Spinal cord (tissue), 10 donors: ENCODE data around the gene MORN4. TPM values are rescaled to one million over a fixed set of nuclear protein-coding genes. Genes with fewer than 3 reads are reported as not detected.
A peak's percentile ranks its signal among the peaks of the same experiment; 100 is the strongest.
"Not testable (repeated sequence)": the region's sequence is repeated elsewhere in the genome, so short reads cannot be mapped to it uniquely, and the experiment has no call there.

Experiments used
- DNase-seq, 6 donors: peaks; one replicate each; pipeline versions ENCODE4 v3.0.0 to v3.0.0-alpha.2; 2013 to 2015; ENCODE audit warnings: low spot score in 6 of 6, low read depth in 4 of 6
- H3K27ac ChIP-seq: one replicate; pipeline ENCODE4 v1.5.1; 2013; ENCODE audit warnings: low read depth, low read length, control low read depth
- H3K27me3 ChIP-seq: one replicate; pipeline ENCODE4 v1.6.1; 2013; ENCODE audit warnings: low read length; ENCODE audit not compliant: control insufficient read depth, insufficient read depth
- H3K36me3 ChIP-seq: one replicate; pipeline ENCODE4 v1.6.1; 2013; ENCODE audit warnings: low read length; ENCODE audit not compliant: control insufficient read depth, insufficient read depth
- H3K4me1 ChIP-seq: one replicate; pipeline ENCODE4 v1.6.1; 2013; ENCODE audit warnings: low read length; ENCODE audit not compliant: control insufficient read depth, insufficient read depth
- H3K4me3 ChIP-seq: one replicate; pipeline ENCODE4 v1.5.1; 2013; ENCODE audit warnings: low read depth, low read length, control low read depth
- H3K9me3 ChIP-seq: one replicate; pipeline ENCODE4 v1.6.1; 2013; ENCODE audit warnings: low read length; ENCODE audit not compliant: control insufficient read depth, insufficient read depth
- WGBS: methylation state at CpG from one replicate; pipeline ENCODE4 v1.1.5; 2013; ENCODE audit warnings: missing lambda C conversion rate; ENCODE audit not compliant: insufficient coverage; 5-methylcytosine and 5-hydroxymethylcytosine counted together
- polyA plus RNA-seq, 2 donors: library from polyadenylated mRNA; unstranded; fragments of 120-200 nt; gene quantifications; one replicate each; pipeline ENCODE4 v1.2.1, GENCODE V29; 2013; ENCODE audit not compliant: insufficient read length in 2 of 2
- total RNA-seq, 2 donors: library from RNA; depleted of rRNA in 1 of 2; stranded (reverse); fragments of 120-200 nt in 1 of 2; fragments of >200 nt in 1 of 2; gene quantifications; one replicate each; pipeline versions ENCODE4 v1.2.3 to v1.2.4, GENCODE V29; 2013 to 2014
- donor health status: healthy.

Gene MORN4
- total and polyA plus RNA-seq, 4 donors: 19.2 to 45.7 (median 35.9) TPM

GRCh38 chr10:97578171-97578844 is 55.0 kb downstream of the MORN4 start:
- Histone ChIP-seq H3K4me3 (no peak overlapping the region), H3K9me3 (no peaks in the 10 kb centered on the region), H3K36me3 (no peaks in the 10 kb centered on the region), H3K27me3 (no peaks in the 10 kb centered on the region), H3K4me1 (peaks cover 5% of the 10 kb centered on the region), H3K27ac (no peak overlapping the region)
- WGBS: 56% methylated on average over 35 of the region's 40 CpGs
- peak in 1 of 6 donors; percentile 12 for DNase-seq

DNA sequence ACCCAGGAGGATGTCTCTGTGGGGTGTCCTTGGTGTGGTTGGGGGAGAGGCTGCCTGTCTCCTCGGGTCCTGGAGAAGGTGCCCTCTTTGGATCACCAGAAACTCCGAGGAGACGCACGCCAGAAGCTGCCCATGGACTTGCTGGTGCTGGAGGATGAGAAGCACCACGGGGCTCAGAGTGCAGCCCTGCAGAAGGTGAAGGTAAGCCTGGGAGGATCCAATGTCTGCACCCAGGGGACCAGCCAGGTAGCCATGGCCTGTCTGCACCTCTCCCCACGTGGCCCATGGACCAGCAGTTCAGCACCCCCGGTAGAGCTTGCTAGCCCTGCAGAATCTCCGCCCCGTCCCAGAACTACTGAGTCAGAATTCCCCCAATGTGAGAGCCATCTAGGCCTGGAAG is 55.6 kb downstream of the MORN4 start:
- no peak overlapping the region for H3K27ac ChIP-seq
- WGBS: 64% methylated on average over 6 of the region's 9 CpGs
- no peaks in the 10 kb centered on the region for H3K9me3 ChIP-seq
- H3K4me1 ChIP-seq: peaks cover 8% of the 10 kb centered on the region
- H3K27me3 ChIP-seq: no peaks in the 10 kb centered on the region
- DNase-seq: no peak
- peaks cover under 1% of the 10 kb centered on the region for H3K36me3 ChIP-seq
- H3K4me3 ChIP-seq: no peak overlapping the region

DNA sequence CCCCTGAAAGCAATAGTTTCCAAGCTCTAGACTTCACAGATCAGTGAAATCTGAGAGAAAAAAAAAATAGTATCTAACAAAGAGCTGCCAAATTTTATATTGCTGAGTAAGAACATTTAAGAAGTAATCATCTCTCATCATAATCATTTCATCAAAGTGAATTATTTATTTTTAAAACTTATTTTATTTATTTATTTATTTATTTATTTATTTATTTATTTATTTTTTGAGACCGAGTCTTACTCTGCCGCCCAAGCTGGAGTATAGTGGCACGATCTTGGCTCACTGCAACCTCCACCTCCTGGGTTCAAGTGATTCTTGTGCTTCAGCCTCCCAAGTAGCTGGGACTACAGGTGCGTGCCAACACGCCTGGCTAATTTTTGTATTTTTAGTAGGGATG is 56.8 kb downstream of the MORN4 start:
- H3K27me3 ChIP-seq, DNase-seq, H3K9me3 ChIP-seq, H3K4me3 ChIP-seq, H3K36me3 ChIP-seq, H3K27ac ChIP-seq: not testable (repeated sequence)
- 27% methylated on average over 3 of the region's 5 CpGs for WGBS
- peaks cover 20% of the 10 kb centered on the region for H3K4me1 ChIP-seq

GRCh38 chr10:97575127-97575668 is 58.1 kb downstream of the MORN4 start:
- H3K27me3 ChIP-seq: no peaks in the 10 kb centered on the region
- H3K4me1 ChIP-seq: peaks cover 32% of the 10 kb centered on the region
- no peak overlapping the region for H3K27ac ChIP-seq
- peaks cover 15% of the 10 kb centered on the region for H3K36me3 ChIP-seq
- H3K9me3 ChIP-seq: no peaks in the 10 kb centered on the region
- WGBS: 82% methylated on average over 6 of the region's 6 CpGs
- H3K4me3 ChIP-seq: no peak overlapping the region
- DNase-seq: no peak

DNA sequence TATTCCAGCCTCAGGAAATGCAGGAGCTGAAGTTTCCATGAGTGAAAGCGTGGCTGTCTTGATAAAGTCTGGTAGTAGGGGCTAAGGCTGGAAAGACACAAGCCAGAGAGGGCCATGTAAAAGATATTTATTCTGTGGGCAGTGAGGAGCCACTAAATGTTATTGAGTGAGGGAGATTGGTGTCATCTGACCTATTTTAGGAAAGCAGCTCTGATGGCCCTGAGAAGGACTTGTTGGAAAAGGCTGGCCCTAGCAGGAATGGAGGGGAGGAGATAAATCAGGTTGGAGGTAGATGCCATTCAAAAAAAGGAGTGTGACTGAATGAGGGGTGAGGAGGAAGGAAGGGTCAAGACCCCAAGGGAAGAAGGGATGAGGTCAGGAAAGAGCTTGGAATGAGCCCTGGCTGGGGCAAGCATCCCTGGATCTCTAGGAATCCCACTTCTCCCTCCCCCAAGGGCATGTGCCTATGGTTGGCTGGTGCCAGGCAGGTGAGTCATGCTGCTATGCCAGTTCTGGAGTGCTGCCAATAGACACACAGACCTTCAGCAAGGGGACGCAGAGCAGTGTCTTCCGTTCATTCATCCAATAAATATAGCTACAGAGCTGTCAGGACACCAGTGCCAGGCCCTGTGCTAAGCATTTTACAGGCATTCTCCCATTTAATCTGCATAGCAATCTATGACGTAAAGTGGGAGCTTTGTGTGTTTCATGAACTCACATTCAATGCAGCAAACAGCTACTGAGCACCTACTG is 58.8 kb downstream of the MORN4 start:
- H3K4me1 ChIP-seq: peaks cover 32% of the 10 kb centered on the region
- WGBS: 50% methylated on average over 2 of the region's 4 CpGs
- H3K27ac ChIP-seq: no peak overlapping the region

DNA sequence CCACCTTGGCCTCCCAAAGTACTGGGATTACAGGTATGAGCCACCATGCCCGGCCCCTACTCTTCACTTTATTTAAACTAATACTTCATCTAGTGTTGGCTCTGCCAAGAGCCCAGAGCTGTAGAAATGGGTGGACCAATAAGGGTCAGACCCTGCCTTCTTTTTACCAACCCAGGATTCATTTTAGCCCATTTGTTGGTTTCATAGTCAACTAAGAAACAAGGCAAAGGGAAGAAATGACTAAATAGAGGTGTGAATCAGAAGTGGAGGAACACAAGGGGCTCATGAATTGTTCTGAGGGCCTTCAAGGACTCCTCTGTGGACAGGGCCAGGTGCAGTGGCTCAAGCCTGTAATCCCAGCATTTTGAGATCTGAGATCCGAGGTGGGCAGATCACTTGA is 59.6 kb downstream of the MORN4 start:
- DNase-seq: no peak
- H3K4me3 ChIP-seq: no peak overlapping the region
- no peaks in the 10 kb centered on the region for H3K9me3 ChIP-seq
- peaks cover 32% of the 10 kb centered on the region for H3K4me1 ChIP-seq
- peaks cover 24% of the 10 kb centered on the region for H3K36me3 ChIP-seq
- H3K27me3 ChIP-seq: no peaks in the 10 kb centered on the region
- H3K27ac ChIP-seq: no peak overlapping the region
- WGBS: no CpG with 5 or more reads among the region's 2 CpGs

More for the DNA sequence above, 58.8 kb downstream of the MORN4 start:
- Histone ChIP-seq H3K27me3 (no peaks in the 10 kb centered on the region), H3K9me3 (no peaks in the 10 kb centered on the region), H3K4me3 (no peak overlapping the region), H3K36me3 (peaks cover 19% of the 10 kb centered on the region)
- peak in 1 of 6 donors; percentile 26 for DNase-seq

DNA sequence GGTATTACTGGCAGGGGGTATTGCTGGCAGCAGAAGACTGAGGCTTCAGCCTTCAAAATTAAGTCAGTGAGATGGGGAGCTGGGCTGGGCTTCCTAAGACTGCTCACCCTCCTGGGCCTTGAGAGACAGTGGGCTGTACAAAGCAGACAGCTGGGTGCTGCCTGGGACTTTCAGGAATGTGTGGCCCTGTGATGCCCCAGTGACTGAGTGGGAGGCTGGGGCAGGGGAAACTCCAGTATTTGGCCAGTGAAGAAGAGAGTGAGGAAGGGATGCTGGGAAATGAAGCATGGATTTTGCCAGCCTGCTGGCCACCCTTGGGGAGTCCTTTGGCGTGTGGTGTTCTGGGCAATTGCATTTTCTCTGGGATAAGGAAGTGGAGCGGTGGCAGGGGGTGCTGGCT is 60.3 kb downstream of the MORN4 start:
- Histone ChIP-seq H3K36me3 (peaks cover 29% of the 10 kb centered on the region), H3K4me1 (peaks cover 32% of the 10 kb centered on the region), H3K9me3 (no peaks in the 10 kb centered on the region), H3K4me3 (no peak overlapping the region), H3K27me3 (no peaks in the 10 kb centered on the region), H3K27ac (no peak overlapping the region)
- 91% methylated on average over 2 of the region's 2 CpGs for WGBS
- DNase-seq: no peak

GRCh38 chr10:97572214-97572989 is 60.9 kb downstream of the MORN4 start, which contains the start of gene ANKRD2:
TSS of gene ANKRD2 (plus strand) at chr10:97572779. CDS start at chr10:97572789, 10 bp downstream.
- Histone ChIP-seq H3K9me3 (no peaks in the 10 kb centered on the region), H3K27me3 (no peaks in the 10 kb centered on the region), H3K27ac (no peak within 1 kb of the TSS), H3K4me1 (peaks cover 32% of the 10 kb centered on the region), H3K4me3 (no peak within 1 kb of the TSS), H3K36me3 (peaks cover 31% of the 10 kb centered on the region)
- DNase-seq: peak in 2 of 6 donors; percentile 80
- 71% methylated on average over 16 of the region's 16 CpGs for WGBS

GRCh38 chr10:97571622-97572021 is 61.7 kb downstream of the MORN4 start:
- H3K27me3 ChIP-seq: no peaks in the 10 kb centered on the region
- WGBS: 75% methylated on average over 2 of the region's 3 CpGs
- DNase-seq: no peak
- H3K36me3 ChIP-seq: peaks cover 31% of the 10 kb centered on the region
- peaks cover 32% of the 10 kb centered on the region for H3K4me1 ChIP-seq
- H3K4me3 ChIP-seq: no peak overlapping the region
- no peaks in the 10 kb centered on the region for H3K9me3 ChIP-seq
- H3K27ac ChIP-seq: no peak overlapping the region
